ENCODE measurements around the gene DPP6. TPM values are rescaled to one million over a fixed set of nuclear protein-coding genes. Genes with fewer than 3 reads are reported as not detected.

The DPP6 gene
- total RNA-seq, 2 experiments from 2014 or later, result not detected

- Histone ChIP-seq H3K4me1 (ENCODE audit: insufficient read depth, low read length) (no peaks in the 10 kb centered on the region), H3K4me3 (ENCODE audit: low read length) (no peak overlapping the region), H3K27ac (ENCODE audit: low read depth in 1 of 2, low read length in 2 of 2) (no peak overlapping the region), H3K9me3 (ENCODE audit: control insufficient read depth in 1 of 2, insufficient read depth in 1 of 2, low read length in 2 of 2) (peaks cover 0 to 25% of the 10 kb centered on the region in 2 experiments), H3K36me3 (ENCODE audit: insufficient read depth, low read length) (no peaks in the 10 kb centered on the region), H3K27me3 (ENCODE audit: control insufficient read depth in 1 of 2, insufficient read depth in 2 of 2, low read length in 2 of 2) (no peaks in the 10 kb centered on the region)
- TF ChIP-seq CTCF (IDR thresholded peaks at IDR 0.05), result no peak
- intact Hi-C loops (cut with DNase I, micrococcal nuclease), result no loop called here
- Mint-ChIP-seq H3K27me3 (no peaks in the 10 kb centered on the region), H3K9me3 (peaks cover 3% of the 10 kb centered on the region), H3K27ac (no peak overlapping the region), H3K4me1 (ENCODE audit: low read depth) (no peaks in the 10 kb centered on the region), H3K36me3 (ENCODE audit: low read depth) (no peaks in the 10 kb centered on the region), H3K4me3 (no peak overlapping the region)
- no peak for DNase-seq
- ChIA-PET CTCF (no interaction called here), POLR2A (no interaction called here)
- no peak for ATAC-seq (ENCODE audit: poor library complexity)
Measured at GRCh38 chr7:154750353-154750801, 698.2 kb downstream of the DPP6 start.

GRCh38 chr7:154753226-154753625 is 701.0 kb downstream of the DPP6 start:
- H3K27me3 ChIP-seq (ENCODE audit: control insufficient read depth in 1 of 2, insufficient read depth in 2 of 2, low read length in 2 of 2), result no peaks in the 10 kb centered on the region
- no peaks in the 10 kb centered on the region for H3K4me1 ChIP-seq (ENCODE audit: insufficient read depth, low read length)
- Mint-ChIP-seq H3K36me3 (ENCODE audit: low read depth) (no peaks in the 10 kb centered on the region), H3K9me3 (peaks cover 3% of the 10 kb centered on the region), H3K27me3 (no peaks in the 10 kb centered on the region), H3K27ac (no peak overlapping the region), H3K4me3 (no peak overlapping the region), H3K4me1 (ENCODE audit: low read depth) (no peaks in the 10 kb centered on the region)
- POLR2A ChIA-PET, result no interaction called here
- intact Hi-C loops (cut with DNase I, micrococcal nuclease), result no loop called here
- DNase-seq (no peak), ATAC-seq (ENCODE audit: poor library complexity) (no peak)
- H3K4me3 ChIP-seq (ENCODE audit: low read length), result no peak overlapping the region
- peaks cover 0 to 38% of the 10 kb centered on the region in 2 experiments for H3K9me3 ChIP-seq (ENCODE audit: control insufficient read depth in 1 of 2, insufficient read depth in 1 of 2, low read length in 2 of 2)
- CTCF ChIA-PET, result no interaction called here
- no peaks in the 10 kb centered on the region for H3K36me3 ChIP-seq (ENCODE audit: insufficient read depth, low read length)
- H3K27ac ChIP-seq (ENCODE audit: low read depth in 1 of 2, low read length in 2 of 2), result no peak overlapping the region
- no peak for TF ChIP-seq CTCF (IDR thresholded peaks at IDR 0.05)

- no peak overlapping the region for H3K27ac Mint-ChIP-seq
- DNase-seq (no peak), ATAC-seq (ENCODE audit: poor library complexity) (no peak)
- intact Hi-C loops (cut with DNase I, micrococcal nuclease), result no loop called here
- Histone ChIP-seq H3K36me3 (ENCODE audit: insufficient read depth, low read length) (no peaks in the 10 kb centered on the region), H3K27ac (ENCODE audit: low read depth in 1 of 2, low read length in 2 of 2) (no peak overlapping the region), H3K27me3 (ENCODE audit: control insufficient read depth in 1 of 2, insufficient read depth in 2 of 2, low read length in 2 of 2) (no peaks in the 10 kb centered on the region), H3K4me3 (ENCODE audit: low read length) (no peak overlapping the region), H3K4me1 (ENCODE audit: insufficient read depth, low read length) (no peaks in the 10 kb centered on the region), H3K9me3 (ENCODE audit: control insufficient read depth in 1 of 2, insufficient read depth in 1 of 2, low read length in 2 of 2) (peaks cover 0 to 22% of the 10 kb centered on the region in 2 experiments)
- POLR2A ChIA-PET, result no interaction called here
- no peaks in the 10 kb centered on the region for H3K4me1 Mint-ChIP-seq (ENCODE audit: low read depth)
- H3K27me3 Mint-ChIP-seq, result no peaks in the 10 kb centered on the region
- H3K9me3 Mint-ChIP-seq, result peaks cover 4% of the 10 kb centered on the region
- TF ChIP-seq CTCF (IDR thresholded peaks at IDR 0.05), result no peak
- no peaks in the 10 kb centered on the region for H3K36me3 Mint-ChIP-seq (ENCODE audit: low read depth)
- H3K4me3 Mint-ChIP-seq, result no peak overlapping the region
- CTCF ChIA-PET, result no interaction called here
Measured at GRCh38 chr7:154757756-154758155, 705.6 kb downstream of the DPP6 start.

Measured in CD4-positive, alpha-beta T cell (primary cell).